Tibial nerve (tissue), 4 donors: ENCODE measurements around the gene HTRA2.

Experiments used
- EP300 ChIP-seq, 2 donors: sonication (generic); formaldehyde crosslinking; IDR thresholded peaks; one replicate each; pipeline ENCODE4 v1.6.1; 2017; ENCODE audit warnings: antibody characterized with exemption in 2 of 2, mild to moderate bottlenecking in 1 of 2
- POLR2A ChIP-seq, 2 donors: fragments of 450-650 bp; IDR thresholded peaks; one replicate each; pipeline ENCODE4 v1.6.1; 2017; ENCODE audit warnings: antibody characterized with exemption in 2 of 2, mild to moderate bottlenecking in 2 of 2, moderate library complexity in 2 of 2
- TF ChIP-seq, protein P1 (sequence below), 5 experiments: fragments of 200-600 bp in 3 of 5; fragments of 450-650 bp in 2 of 5; sonication (generic) in 3 of 5; IDR thresholded peaks; one replicate each; pipeline ENCODE4 v1.5.1; 2016 to 2019; ENCODE audit warnings: antibody characterized with exemption in 5 of 5, mild to moderate bottlenecking in 3 of 5, moderate library complexity in 2 of 5

DNA sequence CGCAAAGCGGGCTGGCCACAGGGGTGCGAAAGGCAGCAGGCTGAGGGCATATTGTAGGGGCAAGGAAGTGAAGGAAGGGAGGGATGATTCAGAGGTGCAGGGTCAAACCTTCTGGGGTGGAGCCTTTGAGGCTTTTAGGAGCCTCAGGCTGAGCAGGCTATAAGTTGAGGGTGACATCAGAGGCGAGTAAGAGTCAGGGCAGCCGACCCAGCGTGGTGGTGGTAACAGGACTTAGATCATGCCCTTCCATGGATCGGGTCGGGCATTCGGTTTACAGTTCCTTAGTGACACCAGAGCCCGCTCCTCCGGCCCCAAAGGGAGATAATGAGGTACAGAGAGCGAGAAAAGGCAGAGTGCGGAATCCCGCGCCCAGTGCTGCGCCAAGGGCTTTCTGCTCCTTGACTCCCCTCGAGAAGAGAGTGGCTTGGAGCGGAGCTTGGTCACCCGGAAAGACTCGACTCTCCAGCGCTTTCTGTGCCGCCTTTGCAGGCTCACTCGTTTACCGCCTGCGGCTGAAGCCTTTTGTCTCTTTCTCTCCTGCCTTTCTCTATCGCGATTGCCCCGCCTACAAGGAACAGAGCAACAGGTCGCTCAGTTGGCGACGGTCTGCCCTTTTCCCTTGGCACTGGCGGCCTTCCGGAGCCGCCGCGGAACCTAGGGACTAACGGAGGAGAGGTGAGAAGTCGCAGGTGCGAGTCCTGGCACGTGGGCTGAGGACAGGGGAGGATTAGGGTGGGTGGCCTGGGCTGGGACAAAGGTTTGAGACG, 31.1 kb upstream of the HTRA2 start:
- TF ChIP-seq POLR2A (IDR thresholded peaks at IDR 0.05) (no peak), EP300 (IDR thresholded peaks at IDR 0.05) (no peak)
- TF ChIP-seq, protein P1, sequence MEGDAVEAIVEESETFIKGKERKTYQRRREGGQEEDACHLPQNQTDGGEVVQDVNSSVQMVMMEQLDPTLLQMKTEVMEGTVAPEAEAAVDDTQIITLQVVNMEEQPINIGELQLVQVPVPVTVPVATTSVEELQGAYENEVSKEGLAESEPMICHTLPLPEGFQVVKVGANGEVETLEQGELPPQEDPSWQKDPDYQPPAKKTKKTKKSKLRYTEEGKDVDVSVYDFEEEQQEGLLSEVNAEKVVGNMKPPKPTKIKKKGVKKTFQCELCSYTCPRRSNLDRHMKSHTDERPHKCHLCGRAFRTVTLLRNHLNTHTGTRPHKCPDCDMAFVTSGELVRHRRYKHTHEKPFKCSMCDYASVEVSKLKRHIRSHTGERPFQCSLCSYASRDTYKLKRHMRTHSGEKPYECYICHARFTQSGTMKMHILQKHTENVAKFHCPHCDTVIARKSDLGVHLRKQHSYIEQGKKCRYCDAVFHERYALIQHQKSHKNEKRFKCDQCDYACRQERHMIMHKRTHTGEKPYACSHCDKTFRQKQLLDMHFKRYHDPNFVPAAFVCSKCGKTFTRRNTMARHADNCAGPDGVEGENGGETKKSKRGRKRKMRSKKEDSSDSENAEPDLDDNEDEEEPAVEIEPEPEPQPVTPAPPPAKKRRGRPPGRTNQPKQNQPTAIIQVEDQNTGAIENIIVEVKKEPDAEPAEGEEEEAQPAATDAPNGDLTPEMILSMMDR (IDR thresholded peaks at IDR 0.05), result no peak
